K562 (cell line): ENCODE results near the gene PRKCSH. TPM values are rescaled to one million over a fixed set of nuclear protein-coding genes. Genes with fewer than 3 reads are reported as not detected.

Experiments
- ATF7 ChIP-seq: fragments of 450-650 bp; IDR thresholded peaks from 2 replicates; pipeline ENCODE4 v1.7.1; 2014; ENCODE audit warnings: mild to moderate bottlenecking, moderate library complexity
- FOXA1 ChIP-seq: fragments of 450-650 bp; IDR thresholded peaks from 2 replicates; pipeline ENCODE4 v1.6.1; 2016; ENCODE audit warnings: mild to moderate bottlenecking, borderline replicate concordance
- HDAC2 ChIP-seq: fragments of 450-650 bp; IDR thresholded peaks from 2 replicates; pipeline ENCODE4 v1.6.1; 2016; ENCODE audit warnings: mild to moderate bottlenecking
- HNRNPK ChIP-seq: fragments of 200-400 bp; formaldehyde crosslinking; IDR thresholded peaks from one replicate; pipeline ENCODE4 v1.6.1; 2018; ENCODE audit warnings: mild to moderate bottlenecking, low read depth, low read length; ENCODE audit not compliant: poor library complexity, severe bottlenecking
- KDM5B ChIP-seq: fragments of 200-600 bp; sonication (generic); IDR thresholded peaks from 2 replicates; pipeline ENCODE4 v1.6.1; 2012; ENCODE audit warnings: low read depth, mild to moderate bottlenecking, moderate library complexity, low read length, control low read depth, inconsistent platforms; ENCODE audit not compliant: insufficient replicate concordance
- KLF1 ChIP-seq: fragments of 450-650 bp; IDR thresholded peaks from 2 replicates; pipeline ENCODE4 v1.6.1; 2016; ENCODE audit warnings: missing genetic modification characterization, missing compliant biosample characterization
- NR4A1 ChIP-seq, 2 experiments: fragments of 250-450 bp in 1 of 2; fragments of 450-650 bp in 1 of 2; sonication (Bioruptor Pico) in 1 of 2; IDR thresholded peaks; 2 replicates each; pipeline versions ENCODE4 v1.4.0 to v1.6.1; 2016 to 2020; ENCODE audit warnings: mild to moderate bottlenecking in 2 of 2, missing compliant biosample characterization in 1 of 2, missing genetic modification characterization in 1 of 2, moderate library complexity in 1 of 2
- PHF21A ChIP-seq: fragments of 450-650 bp; IDR thresholded peaks from 2 replicates; pipeline ENCODE4 v1.6.1; 2017; ENCODE audit warnings: low read depth, borderline replicate concordance
- RREB1 ChIP-seq: fragments of 250-450 bp; sonication (Bioruptor Pico); IDR thresholded peaks from 2 replicates; pipeline ENCODE4 v1.4.0; 2020
- SETDB1 ChIP-seq: IDR thresholded peaks from one replicate; pipeline ENCODE4 v1.6.1; 2012; ENCODE audit warnings: low read length, control low read depth, inconsistent platforms
- SIRT6 ChIP-seq: IDR thresholded peaks from one replicate; pipeline ENCODE4 v1.6.1; 2012; ENCODE audit warnings: low read depth, mild to moderate bottlenecking, control low read depth, inconsistent platforms, low read length, moderate library complexity
- TAF15 ChIP-seq: fragments of 200-400 bp; formaldehyde crosslinking; IDR thresholded peaks from 2 replicates; pipeline ENCODE4 v1.6.1; 2017; ENCODE audit warnings: mild to moderate bottlenecking, low read depth, low read length, moderate library complexity
- YY1 ChIP-seq, 3 experiments: IDR thresholded peaks; 2 replicates each; pipeline ENCODE4 v1.6.1; 2011; ENCODE audit warnings: low read length in 2 of 3, mild to moderate bottlenecking in 2 of 3, moderate library complexity in 2 of 3, borderline replicate concordance in 1 of 3, control low read depth in 1 of 3, low read depth in 1 of 3; ENCODE audit not compliant: insufficient read depth in 3 of 3, insufficient replicate concordance in 2 of 3, control insufficient read depth in 1 of 3, insufficient read length in 1 of 3; ENCODE audit errors: extremely low read depth in 1 of 3
- ZNF165 ChIP-seq: fragments of 250-450 bp; sonication (Bioruptor Pico); IDR thresholded peaks from 2 replicates; pipeline ENCODE4 v1.4.0; 2020; ENCODE audit warnings: borderline replicate concordance
- ZNF174 ChIP-seq: fragments of 250-450 bp; sonication (Bioruptor Pico); IDR thresholded peaks from 2 replicates; pipeline ENCODE4 v1.4.0; 2020; ENCODE audit warnings: mild to moderate bottlenecking
- ZNF311 ChIP-seq: fragments of 250-450 bp; sonication (Bioruptor Pico); IDR thresholded peaks from 2 replicates; pipeline ENCODE4 v1.4.0; 2020; ENCODE audit warnings: mild to moderate bottlenecking, moderate library complexity
- ZNF324 ChIP-seq: fragments of 250-450 bp; sonication (Bioruptor Pico); IDR thresholded peaks from 2 replicates; pipeline ENCODE4 v1.4.0; 2020; ENCODE audit warnings: mild to moderate bottlenecking
- polyA plus RNA-seq, 8 experiments: library from polyadenylated mRNA; depleted of rRNA in 4 of 8; stranded (reverse) in 5 of 8; unstranded in 3 of 8; fragments of >200 nt; fragmentation: Nextera tagmentation in 2 of 8; fragmentation: Illumina TruSeq in 1 of 8; extraction: Ambion mirVana in 2 of 8; extraction: Trizol in 1 of 8; gene quantifications; 2 replicates each; pipeline versions ENCODE4 v1.2.1 to v1.2.3, GENCODE V29; 2011 to 2014; ENCODE audit warnings: inconsistent platforms in 1 of 8, missing spikeins in 1 of 8
- total RNA-seq, 7 experiments: library from RNA; depleted of rRNA in 6 of 7; stranded (reverse); fragments of >200 nt in 6 of 7; fragmentation: Illumina TruSeq in 2 of 7; extraction: Trizol in 2 of 7; gene quantifications; 2 replicates each; pipeline versions ENCODE4 v1.2.1 to v1.2.3, GENCODE V29; 2011 to 2021; ENCODE audit warnings: low replicate concordance in 1 of 7
- TF ChIP-seq, protein P1 (sequence below), 2 experiments: fragments of 250-450 bp in 1 of 2; fragments of 450-650 bp in 1 of 2; sonication (Bioruptor Pico) in 1 of 2; IDR thresholded peaks; 2 replicates each; pipeline versions ENCODE4 v1.6.1 to v1.8.0; 2016 to 2021; ENCODE audit warnings: mild to moderate bottlenecking in 2 of 2, moderate library complexity in 2 of 2, missing compliant biosample characterization in 1 of 2, missing genetic modification characterization in 1 of 2
- TF ChIP-seq, protein P2 (sequence below): sonication (generic); formaldehyde crosslinking; IDR thresholded peaks from 2 replicates; pipeline ENCODE4 v1.8.1; 2023; ENCODE audit warnings: mild to moderate bottlenecking, missing genetic modification reagents

The PRKCSH gene
- total and polyA plus RNA-seq, 9 of the 15 experiments (the other 6 are each of a cell fraction or from before 2014, with no cell fraction given) = 2.3 to 297 (median 48.1) TPM

- no peak for TF ChIP-seq RREB1 (CRISPR knock-in tag)
- TF ChIP-seq ZNF311 (CRISPR knock-in tag) = no peak
- no peak for TF ChIP-seq TAF15
- no peak for TF ChIP-seq HNRNPK
- TF ChIP-seq KLF1 (tag) = no peak
- no peak for TF ChIP-seq KDM5B
- no peak for TF ChIP-seq ZNF174 (CRISPR knock-in tag)
- TF ChIP-seq SIRT6 = no peak
- no peak for TF ChIP-seq FOXA1
- TF ChIP-seq, protein P1, sequence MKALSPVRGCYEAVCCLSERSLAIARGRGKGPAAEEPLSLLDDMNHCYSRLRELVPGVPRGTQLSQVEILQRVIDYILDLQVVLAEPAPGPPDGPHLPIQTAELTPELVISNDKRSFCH (CRISPR knock-in tag; IDR thresholded peaks at IDR 0.05) = no peak
- TF ChIP-seq, protein P1 (tag; IDR thresholded peaks at IDR 0.05) = no peak
- no peak for TF ChIP-seq YY1 (IDR thresholded peaks at IDR 0.05; ENCODE audit: borderline replicate concordance in 1 of 3, control insufficient read depth in 1 of 3, extremely low read depth in 1 of 3, insufficient read depth in 3 of 3, insufficient read length in 1 of 3, insufficient replicate concordance in 2 of 3, low read depth in 1 of 3, low read length in 2 of 3)
- TF ChIP-seq, protein P2, sequence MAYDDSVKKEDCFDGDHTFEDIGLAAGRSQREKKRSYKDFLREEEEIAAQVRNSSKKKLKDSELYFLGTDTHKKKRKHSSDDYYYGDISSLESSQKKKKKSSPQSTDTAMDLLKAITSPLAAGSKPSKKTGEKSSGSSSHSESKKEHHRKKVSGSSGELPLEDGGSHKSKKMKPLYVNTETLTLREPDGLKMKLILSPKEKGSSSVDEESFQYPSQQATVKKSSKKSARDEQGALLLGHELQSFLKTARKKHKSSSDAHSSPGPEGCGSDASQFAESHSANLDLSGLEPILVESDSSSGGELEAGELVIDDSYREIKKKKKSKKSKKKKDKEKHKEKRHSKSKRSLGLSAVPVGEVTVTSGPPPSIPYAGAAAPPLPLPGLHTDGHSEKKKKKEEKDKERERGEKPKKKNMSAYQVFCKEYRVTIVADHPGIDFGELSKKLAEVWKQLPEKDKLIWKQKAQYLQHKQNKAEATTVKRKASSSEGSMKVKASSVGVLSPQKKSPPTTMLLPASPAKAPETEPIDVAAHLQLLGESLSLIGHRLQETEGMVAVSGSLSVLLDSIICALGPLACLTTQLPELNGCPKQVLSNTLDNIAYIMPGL = no peak
- TF ChIP-seq ZNF324 = no peak
- peak; percentile 60 for TF ChIP-seq ATF7
- no peak for TF ChIP-seq PHF21A
- TF ChIP-seq NR4A1 (CRISPR knock-in tag; IDR thresholded peaks at IDR 0.05) = no peak
- no peak for TF ChIP-seq NR4A1 (tag; IDR thresholded peaks at IDR 0.05)
- no peak for TF ChIP-seq SETDB1
- TF ChIP-seq HDAC2 = peak; percentile 63; the same call in 1 of the 2 replicates
- no peak for TF ChIP-seq ZNF165 (CRISPR knock-in tag)
These were observed 61.1 kb downstream of the PRKCSH start (continued) for GRCh38 chr19:11496391-11497163.
